ENCODE data around the gene STX16. TPM values are rescaled to one million over a fixed set of nuclear protein-coding genes. Genes with fewer than 3 reads are reported as not detected.
A peak's percentile ranks its signal among the peaks of the same experiment; 100 is the strongest.

Gene STX16
- total and polyA plus RNA-seq, 9 of the 15 experiments (the other 6 are each of a cell fraction or from before 2014, with no cell fraction given): 4.4 to 43.5 (median 14.7) TPM

GRCh38 chr20:58676161-58676560 is 25.1 kb downstream of the STX16 start (continued):
- TF ChIP-seq SPI1 (IDR thresholded peaks at IDR 0.05; ENCODE audit: borderline replicate concordance, low read depth, low read length) (no peak), THRAP3 (IDR thresholded peaks at IDR 0.05; ENCODE audit: borderline replicate concordance) (no peak)

- DNase-seq (ENCODE audit: extremely low read depth in 1 of 4, low spot score in 3 of 4) (no peak), ATAC-seq (no peak), FAIRE-seq (no peak)
- Histone ChIP-seq H3K4me1 (replicated peaks in 1 of 2; ENCODE audit: control insufficient read depth in 2 of 2, insufficient read depth in 2 of 2, low read length in 2 of 2) (no peaks in the 10 kb centered on the region), H3K27ac (ENCODE audit: extremely low read depth, low read depth, low read length) (no peak overlapping the region), H3K9ac (ENCODE audit: insufficient read depth in 1 of 2, low read depth in 2 of 2, low read length in 2 of 2) (no peak overlapping the region), H3K27me3 (ENCODE audit: control insufficient read depth in 2 of 2, insufficient read depth in 2 of 2, low read length in 2 of 2) (no peaks in the 10 kb centered on the region), H3K4me3 (no peak overlapping the region), H2AFZ (ENCODE audit: low read depth, low read length) (no peak overlapping the region), H3K36me3 (ENCODE audit: control insufficient read depth, insufficient read depth, low read length) (peaks cover 71% of the 10 kb centered on the region), H3K79me2 (ENCODE audit: control insufficient read depth, insufficient read depth, low read length) (no peaks in the 10 kb centered on the region), H3K9me1 (ENCODE audit: control insufficient read depth, insufficient read depth, low read length) (no peaks in the 10 kb centered on the region), H4K20me1 (replicated peaks; ENCODE audit: control insufficient read depth, insufficient read depth, low read length) (no peaks in the 10 kb centered on the region), H3K9me3 (replicated peaks; ENCODE audit: control insufficient read depth, insufficient read depth, low read depth, low read length) (no peaks in the 10 kb centered on the region), H3K4me2 (ENCODE audit: insufficient read depth, low read length) (no peak overlapping the region)
- in situ Hi-C loops (cut with MboI) (no loop called here), intact Hi-C loops (cut with micrococcal nuclease) (no loop called here)
- 95% methylated on average over 5 of the region's 5 CpGs for WGBS (ENCODE audit: insufficient coverage, low coverage, missing lambda C conversion rate)
- no TSS peak for BruUV-seq (replicated peaks)
- ChIA-PET CTCF (ENCODE audit: low intra/inter-chr PET ratio) (no interaction called here), POLR2A (interaction anchor here (0.8 to 1.6 kb wide), 2 partner anchors 10 to 17 kb away, joined by 4 to 5 read pairs; no protein-coding TSS in a partner anchor)
- no peak for TF ChIP-seq PHF20 (IDR thresholded peaks at IDR 0.05; ENCODE audit: partially characterized antibody)
These were observed 26.1 kb downstream of the STX16 start for GRCh38 chr20:58677079-58677604.

- no peak for FAIRE-seq
- CTCF ChIA-PET (ENCODE audit: low intra/inter-chr PET ratio): no interaction called here
- no peak for TF ChIP-seq HNRNPL (IDR thresholded peaks at IDR 0.05; ENCODE audit: low read depth, low read length)
- no peak for TF ChIP-seq CTCF (IDR thresholded peaks at IDR 0.05 in 2 of 3, conservative IDR thresholded peaks at IDR 0.05 in 1 of 3; ENCODE audit: insufficient read depth in 2 of 3, low read depth in 1 of 3, low read length in 3 of 3)
- no peak for TF ChIP-seq HDAC1 (IDR thresholded peaks at IDR 0.05)
- no peak for TF ChIP-seq UBTF (IDR thresholded peaks at IDR 0.05; ENCODE audit: borderline replicate concordance in 1 of 2, low read depth in 2 of 2, low read length in 2 of 2)
These were observed 26.7 kb downstream of the STX16 start for GRCh38 chr20:58677808-58678207.

More at GRCh38 chr20:58677808-58678207, 26.7 kb downstream of the STX16 start:
- Histone ChIP-seq H3K4me3 (no peak overlapping the region), H3K27me3 (ENCODE audit: control insufficient read depth in 2 of 2, insufficient read depth in 2 of 2, low read length in 2 of 2) (no peaks in the 10 kb centered on the region), H2AFZ (ENCODE audit: low read depth, low read length) (no peak overlapping the region), H3K9ac (ENCODE audit: insufficient read depth in 1 of 2, low read depth in 2 of 2, low read length in 2 of 2) (no peak overlapping the region), H3K9me1 (ENCODE audit: control insufficient read depth, insufficient read depth, low read length) (no peaks in the 10 kb centered on the region), H3K4me2 (ENCODE audit: insufficient read depth, low read length) (no peak overlapping the region), H3K79me2 (ENCODE audit: control insufficient read depth, insufficient read depth, low read length) (no peaks in the 10 kb centered on the region), H3K4me1 (replicated peaks in 1 of 2; ENCODE audit: control insufficient read depth in 2 of 2, insufficient read depth in 2 of 2, low read length in 2 of 2) (no peaks in the 10 kb centered on the region), H3K9me3 (replicated peaks; ENCODE audit: control insufficient read depth, insufficient read depth, low read depth, low read length) (no peaks in the 10 kb centered on the region), H3K36me3 (ENCODE audit: control insufficient read depth, insufficient read depth, low read length) (peaks cover 66% of the 10 kb centered on the region), H4K20me1 (replicated peaks; ENCODE audit: control insufficient read depth, insufficient read depth, low read length) (no peaks in the 10 kb centered on the region), H3K27ac (ENCODE audit: extremely low read depth, low read depth, low read length) (no peak overlapping the region)
- in situ Hi-C loops (cut with MboI): no loop called here
- 82% methylated on average over 5 of the region's 5 CpGs for WGBS (ENCODE audit: insufficient coverage, low coverage, missing lambda C conversion rate)
- intact Hi-C loops (cut with micrococcal nuclease): no loop called here
- POLR2A ChIA-PET: interaction anchor here (1.6 kb wide), 1 partner anchor 18 kb away, joined by 4 read pairs; no protein-coding TSS in a partner anchor
- TSS peak; percentile 41 for BruUV-seq (replicated peaks)
- ATAC-seq (no peak), DNase-seq (ENCODE audit: extremely low read depth in 1 of 4, low spot score in 3 of 4) (no peak)
